H1 (cell line): ENCODE data around the gene CPED1. TPM values are rescaled to one million over a fixed set of nuclear protein-coding genes. Genes with fewer than 3 reads are reported as not detected.

Experiments used
- CTCF ChIA-PET: fragments of 300-600 bp; sonication (Branson Sonifier 250); formaldehyde crosslinking; loops from one replicate; lab custom pipeline; 2021; ENCODE audit not compliant: partially characterized antibody; lab: Charles Lee
- POLR2A ChIA-PET: fragments of 300-600 bp; sonication (Branson Sonifier 250); formaldehyde crosslinking; loops from one replicate; lab custom pipeline; 2021; ENCODE audit warnings: inconsistent platforms; ENCODE audit not compliant: partially characterized antibody; lab: Charles Lee
- DNase-seq, 2 experiments: peaks; one replicate each; pipeline versions ENCODE4 v3.0.0 to v3.0.0-alpha.2; 2010 to 2022; ENCODE audit warnings: low spot score in 2 of 2, low read depth in 1 of 2, mixed read lengths in 1 of 2
- FAIRE-seq: peaks from 2 replicates; lab custom pipeline; 2011; peaks lifted over from hg19 to GRCh38; lab: Jason Lieb, UNC
- H2AFZ ChIP-seq: 2 replicates; pipeline ENCODE4 v1.8.1; 2012; ENCODE audit warnings: low read length, inconsistent platforms
- H2AK5ac ChIP-seq: 2 replicates; pipeline ENCODE4 v1.6.1; 2013; ENCODE audit warnings: low read depth, low read length
- H2BK120ac ChIP-seq: replicated peaks from 2 replicates; pipeline ENCODE3; 2013; ENCODE audit warnings: low read depth, low read length, inconsistent platforms
- H2BK12ac ChIP-seq: 2 replicates; pipeline ENCODE4 v1.6.1; 2013; ENCODE audit warnings: low read depth, low read length
- H2BK15ac ChIP-seq: 2 replicates; pipeline ENCODE4 v1.6.1; 2013; ENCODE audit warnings: low read length
- H2BK20ac ChIP-seq: 2 replicates; pipeline ENCODE4 v1.6.1; 2013; ENCODE audit warnings: low read length
- H2BK5ac ChIP-seq: 2 replicates; pipeline ENCODE4 v1.6.1; 2013; ENCODE audit warnings: low read depth, low read length
- H3K14ac ChIP-seq: 2 replicates; pipeline ENCODE4 v1.6.1; 2013; ENCODE audit warnings: inconsistent platforms; ENCODE audit not compliant: insufficient read length
- H3K18ac ChIP-seq: 2 replicates; pipeline ENCODE4 v1.6.1; 2013; ENCODE audit warnings: low read length; ENCODE audit errors: extremely low read depth
- H3K23ac ChIP-seq: 2 replicates; pipeline ENCODE4 v1.6.1; 2013; ENCODE audit warnings: inconsistent platforms; ENCODE audit not compliant: insufficient read length
- H3K23me2 ChIP-seq: 2 replicates; pipeline ENCODE4 v1.6.1; 2013; ENCODE audit warnings: low read depth, low read length
- H3K27ac ChIP-seq: 2 replicates; pipeline ENCODE4 v1.6.1; 2011; ENCODE audit warnings: low read depth, low read length, inconsistent platforms
- H3K27me3 ChIP-seq, 4 experiments: replicated peaks in 1 of 4; 1 replicate in 1 of 4; 2 replicates in 3 of 4; pipeline versions ENCODE4 v1.6.1 to v1.8.1; 2011 to 2013; ENCODE audit warnings: low read length in 3 of 4, mild to moderate bottlenecking in 3 of 4, inconsistent platforms in 2 of 4, mixed read lengths in 2 of 4, moderate library complexity in 1 of 4; ENCODE audit not compliant: control insufficient read depth in 3 of 4, insufficient read depth in 3 of 4; ENCODE audit errors: extremely low read depth in 1 of 4
- H3K36me3 ChIP-seq, 4 experiments: 2 replicates each; pipeline versions ENCODE4 v1.6.1 to v1.8.1; 2011 to 2013; ENCODE audit warnings: mild to moderate bottlenecking in 4 of 4, low read length in 3 of 4, moderate library complexity in 2 of 4, control low read depth in 1 of 4, inconsistent platforms in 1 of 4; ENCODE audit not compliant: insufficient read depth in 4 of 4, control insufficient read depth in 2 of 4
- H3K4ac ChIP-seq: replicated peaks from 2 replicates; pipeline ENCODE3; 2013; ENCODE audit warnings: low read length, low read depth, mixed read lengths, inconsistent platforms; ENCODE audit not compliant: insufficient read length
- H3K4me1 ChIP-seq, 4 experiments: replicated peaks in 1 of 4; 1 replicate in 1 of 4; 2 replicates in 3 of 4; pipeline versions ENCODE4 v1.6.1 to v1.8.1; 2011 to 2013; ENCODE audit warnings: low read length in 3 of 4, inconsistent platforms in 2 of 4, mixed read lengths in 1 of 4; ENCODE audit not compliant: insufficient read depth in 4 of 4, control insufficient read depth in 3 of 4
- H3K4me2 ChIP-seq, 2 experiments: 2 replicates each; pipeline versions ENCODE4 v1.6.1 to v1.8.1; 2011 to 2013; ENCODE audit warnings: low read depth in 2 of 2, low read length in 2 of 2, control low read depth in 1 of 2, inconsistent platforms in 1 of 2, mild to moderate bottlenecking in 1 of 2; ENCODE audit not compliant: insufficient read depth in 1 of 2
- H3K4me3 ChIP-seq, 4 experiments: fragments of 200-600, 300-600 bp in 1 of 4; sonication (generic), shearing (Covaris generic), sonication (Bioruptor Twin) in 1 of 4; 2 replicates each; pipeline versions ENCODE4 v1.5.1 to v1.8.1; 2011 to 2016; ENCODE audit warnings: low read length in 4 of 4, low read depth in 3 of 4, control low read depth in 2 of 4, inconsistent platforms in 2 of 4, mild to moderate bottlenecking in 2 of 4, mixed read lengths in 1 of 4, moderate library complexity in 1 of 4; ENCODE audit not compliant: insufficient read depth in 2 of 4; ENCODE audit errors: extremely low read depth in 1 of 4
- H3K56ac ChIP-seq: replicated peaks from 2 replicates; pipeline ENCODE3; 2013; ENCODE audit warnings: low read depth, mild to moderate bottlenecking, mixed read lengths, low read length, inconsistent platforms; ENCODE audit not compliant: insufficient read length
- H3K79me1 ChIP-seq: 2 replicates; pipeline ENCODE4 v1.6.1; 2013; ENCODE audit warnings: low read depth, low read length, control low read depth
- H3K79me2 ChIP-seq, 2 experiments: 2 replicates each; pipeline versions ENCODE4 v1.6.1 to v1.8.1; 2012 to 2013; ENCODE audit warnings: low read length in 2 of 2, mild to moderate bottlenecking in 2 of 2, inconsistent platforms in 1 of 2; ENCODE audit not compliant: insufficient read depth in 2 of 2, control insufficient read depth in 1 of 2
- H3K9ac ChIP-seq, 4 experiments: replicated peaks in 1 of 4; 1 replicate in 1 of 4; 2 replicates in 3 of 4; pipeline versions ENCODE4 v1.6.1 to v1.8.1; 2011 to 2013; ENCODE audit warnings: low read depth in 3 of 4, low read length in 3 of 4, control low read depth in 2 of 4, mild to moderate bottlenecking in 2 of 4, moderate library complexity in 2 of 4, inconsistent platforms in 1 of 4; ENCODE audit errors: extremely low read depth in 1 of 4
- H3K9me3 ChIP-seq, 2 experiments: 2 replicates each; pipeline versions ENCODE4 v1.6.1 to v1.8.1; 2012 to 2013; ENCODE audit warnings: mild to moderate bottlenecking in 2 of 2, moderate library complexity in 2 of 2, control low read depth in 1 of 2, inconsistent platforms in 1 of 2, low read depth in 1 of 2, low read length in 1 of 2, mixed read lengths in 1 of 2; ENCODE audit not compliant: insufficient read depth in 2 of 2
- H4K20me1 ChIP-seq, 2 experiments: replicated peaks in 1 of 2; 2 replicates each; pipeline versions ENCODE3 to v1.8.1; 2011 to 2013; ENCODE audit warnings: inconsistent platforms in 2 of 2, low read length in 2 of 2, mild to moderate bottlenecking in 1 of 2; ENCODE audit not compliant: insufficient read depth in 2 of 2, control insufficient read depth in 1 of 2
- H4K5ac ChIP-seq: 2 replicates; pipeline ENCODE4 v1.6.1; 2013; ENCODE audit warnings: low read length, low read depth, mixed read lengths, inconsistent platforms; ENCODE audit not compliant: insufficient read length
- H4K8ac ChIP-seq: 2 replicates; pipeline ENCODE4 v1.8.0; 2013; ENCODE audit warnings: mild to moderate bottlenecking, moderate library complexity, low read length, inconsistent platforms; ENCODE audit not compliant: insufficient read depth; ENCODE audit errors: extremely low read depth
- H4K91ac ChIP-seq: replicated peaks from 2 replicates; pipeline ENCODE3; 2013; ENCODE audit warnings: low read length, mixed read lengths, inconsistent platforms; ENCODE audit not compliant: insufficient read length
- CBX8 ChIP-seq: fragments of 300-800, 300-1000 bp; sonication (generic); IDR thresholded peaks from 2 replicates; pipeline ENCODE4 v1.7.1; 2016; ENCODE audit warnings: low read depth, low read length, borderline replicate concordance
- CEBPB ChIP-seq: IDR thresholded peaks from 2 replicates; pipeline ENCODE4 v1.6.1; 2012; ENCODE audit warnings: low read depth, low read length
- CTBP2 ChIP-seq: IDR thresholded peaks from 2 replicates; pipeline ENCODE4 v1.7.0; 2011; ENCODE audit warnings: borderline replicate concordance, mild to moderate bottlenecking, moderate library complexity, mixed read lengths, low read length; ENCODE audit not compliant: insufficient read depth, insufficient read length
- GABPA ChIP-seq: IDR thresholded peaks from 2 replicates; pipeline ENCODE4 v1.6.1; 2011; ENCODE audit warnings: mild to moderate bottlenecking, low read length, moderate library complexity, borderline replicate concordance; ENCODE audit not compliant: insufficient read depth
- JUND ChIP-seq: IDR thresholded peaks from 2 replicates; pipeline ENCODE4 v1.6.1; 2011; ENCODE audit warnings: mild to moderate bottlenecking, improper control_type of control experiment, low read length
- MAFK ChIP-seq: IDR thresholded peaks from 2 replicates; pipeline ENCODE4 v1.6.1; 2012; ENCODE audit warnings: low read depth, mild to moderate bottlenecking, improper control_type of control experiment, low read length
- PHF8 ChIP-seq: fragments of 200-600 bp; sonication (generic); conservative IDR thresholded peaks from 2 replicates; pipeline ENCODE4 v1.7.1; 2012; ENCODE audit warnings: low read depth, mild to moderate bottlenecking, inconsistent platforms, low read length, moderate library complexity
- RAD21 ChIP-seq, 2 experiments: IDR thresholded peaks in 1 of 2; conservative IDR thresholded peaks in 1 of 2; 2 replicates each; pipeline ENCODE4 v1.6.1; 2011; ENCODE audit warnings: low read depth in 2 of 2, low read length in 2 of 2, improper control_type of control experiment in 1 of 2, inconsistent platforms in 1 of 2, mild to moderate bottlenecking in 1 of 2, moderate library complexity in 1 of 2
- TBP ChIP-seq: IDR thresholded peaks from 2 replicates; pipeline ENCODE4 v1.6.1; 2011; ENCODE audit warnings: low read depth, low read length, improper control_type of control experiment
- WGBS, 2 experiments: shearing (Covaris generic) in 1 of 2; methylation state at CpG; one replicate each; pipeline versions ENCODE4 v1.1.6 to v1.1.7; 2013 to 2015; ENCODE audit warnings: low lambda C conversion rate in 2 of 2, mixed read lengths in 2 of 2, inconsistent platforms in 1 of 2, low coverage in 1 of 2, missing lambda C conversion rate in 1 of 2; ENCODE audit not compliant: insufficient replicate concordance in 2 of 2, insufficient coverage in 1 of 2, insufficient read length in 1 of 2; ENCODE audit errors: extremely low coverage in 1 of 2, missing lambda C conversion rate in 1 of 2; 5-methylcytosine and 5-hydroxymethylcytosine counted together
- polyA plus RNA-seq, 7 experiments: library from polyadenylated mRNA; depleted of rRNA in 3 of 7; stranded (reverse) in 5 of 7; unstranded in 2 of 7; fragments of >200 nt in 5 of 7; fragments of 200-250 nt in 2 of 7; gene quantifications; 1 replicate in 5 of 7; 2 replicates in 1 of 7; 4 replicates in 1 of 7; pipeline versions ENCODE4 v1.2.1 to v1.2.3, GENCODE V29; 2011 to 2013; ENCODE audit warnings: missing spikeins in 2 of 7, mixed read lengths in 2 of 7
- total RNA-seq: library from RNA; stranded (reverse); fragmentation: NEBNext Ultra II Directional; extraction: Animal tissue kit (Norgen Biotek cat#: 25700); gene quantifications from 2 replicates; pipeline ENCODE4 v1.2.1, GENCODE V29; 2021
- TF ChIP-seq, protein P1 (sequence below): IDR thresholded peaks from 2 replicates; pipeline ENCODE4 v1.6.1; 2011; ENCODE audit warnings: low read depth, mild to moderate bottlenecking, low read length; ENCODE audit not compliant: insufficient read depth

The CPED1 gene
- total and polyA plus RNA-seq, 2 of the 8 experiments (the other 6 are each of a cell fraction or from before 2014, with no cell fraction given), result 0.08 to 0.39 TPM

DNA sequence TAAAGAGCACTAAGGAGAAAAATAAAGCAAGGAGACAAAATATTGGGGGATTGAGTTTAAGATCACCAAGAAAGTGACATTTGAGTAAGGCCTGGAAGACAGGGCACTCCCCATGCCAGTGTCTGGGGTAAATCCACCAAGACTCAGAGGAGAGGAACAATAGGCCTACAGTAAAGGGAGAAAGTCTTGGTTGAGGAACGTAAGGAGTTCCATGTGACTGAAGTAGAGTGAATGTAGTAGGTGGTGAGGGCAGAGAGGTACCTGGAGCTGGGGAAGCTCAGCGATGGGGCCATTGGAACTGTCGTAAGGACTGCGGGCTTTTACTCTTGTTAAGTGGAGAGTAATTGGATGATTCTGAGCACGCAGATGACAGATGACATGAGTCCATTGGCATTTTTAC is 69.4 kb downstream of the CPED1 start:
- no peak overlapping the region for H3K4me3 ChIP-seq
- no peaks in the 10 kb centered on the region for H4K20me1 ChIP-seq
- H3K23ac ChIP-seq, result no peak overlapping the region
- no peak overlapping the region for H3K18ac ChIP-seq
- CTCF ChIA-PET, result interaction anchor here (0.6 to 3.3 kb wide), 9 partner anchors 8 to 71 kb away, joined by 3 to 15 read pairs (median 3); partner anchors contain the start of gene CPED1
- H2AK5ac ChIP-seq, result no peak overlapping the region
- H3K27me3 ChIP-seq, result no peaks in the 10 kb centered on the region
- no peak overlapping the region for H3K56ac ChIP-seq
- H3K79me1 ChIP-seq, result no peaks in the 10 kb centered on the region
- H2BK20ac ChIP-seq, result no peak overlapping the region
- H2BK5ac ChIP-seq, result no peak overlapping the region
- no peak overlapping the region for H3K9ac ChIP-seq
- H4K8ac ChIP-seq, result no peak overlapping the region
- FAIRE-seq, result no peak
- H3K27ac ChIP-seq, result no peak overlapping the region
- H3K4me2 ChIP-seq, result no peak overlapping the region
- POLR2A ChIA-PET, result no interaction called here
- DNase-seq, result no peak
- H3K4me1 ChIP-seq, result no peaks in the 10 kb centered on the region; a peak in 1 of 7 replicates
- WGBS, 2 experiments, result 95% methylated on average over 5 of the region's 5 CpGs; no CpG with 5 or more reads in 1 of the 2 experiments
- no peaks in the 10 kb centered on the region for H3K79me2 ChIP-seq
- TF ChIP-seq, protein P1, sequence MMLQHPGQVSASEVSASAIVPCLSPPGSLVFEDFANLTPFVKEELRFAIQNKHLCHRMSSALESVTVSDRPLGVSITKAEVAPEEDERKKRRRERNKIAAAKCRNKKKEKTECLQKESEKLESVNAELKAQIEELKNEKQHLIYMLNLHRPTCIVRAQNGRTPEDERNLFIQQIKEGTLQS, result no peak
- no peak for TF ChIP-seq PHF8
- TF ChIP-seq CEBPB, result no peak
- TF ChIP-seq TBP, result no peak
- TF ChIP-seq CBX8, result no peak
- TF ChIP-seq MAFK, result no peak
- TF ChIP-seq JUND, result no peak
- no peak for TF ChIP-seq CTBP2
- no peak for TF ChIP-seq GABPA
- no peak for TF ChIP-seq RAD21 (IDR thresholded peaks at IDR 0.05 in 1 of 2, conservative IDR thresholded peaks at IDR 0.05 in 1 of 2; ENCODE audit: low read depth in 2 of 2, low read length in 2 of 2)
- H3K36me3 ChIP-seq, result no peaks in the 10 kb centered on the region
- peak overlapping the region; percentile 90 for H2AFZ ChIP-seq
- H3K9me3 ChIP-seq, result no peaks in the 10 kb centered on the region
- H3K23me2 ChIP-seq, result no peaks in the 10 kb centered on the region
- H3K14ac ChIP-seq, result no peak overlapping the region
- H4K91ac ChIP-seq, result no peak overlapping the region
- no peak overlapping the region for H4K5ac ChIP-seq
- no peak overlapping the region for H2BK12ac ChIP-seq
- H2BK15ac ChIP-seq, result no peak overlapping the region
- H2BK120ac ChIP-seq, result no peak overlapping the region
- H3K4ac ChIP-seq, result no peak overlapping the region
